GM15510 (cell line): ENCODE results near the gene PTPN12.

ENCODE experiments used
- POLR2A ChIP-seq: IDR thresholded peaks from 3 replicates; pipeline ENCODE4 v1.6.1; 2011; ENCODE audit warnings: borderline replicate concordance; ENCODE audit not compliant: insufficient read length; ENCODE audit errors: extremely low read depth

The PTPN12 gene

GRCh38 chr7:77537136-77537777 is at the start of gene PTPN12:
PTPN12 (plus strand) TSS chr7:77537295; CDS start chr7:77537547, 252 bp downstream.
- no peak for TF ChIP-seq POLR2A

GRCh38 chr7:77488986-77489385 is 48.1 kb upstream of the PTPN12 start:
- no peak for TF ChIP-seq POLR2A

- no peak for TF ChIP-seq POLR2A
Observed at GRCh38 chr7:77497079-77497478, 40.0 kb upstream of the PTPN12 start.

- TF ChIP-seq POLR2A: no peak
Observed at GRCh38 chr7:77498659-77499379, 38.3 kb upstream of the PTPN12 start.

DNA sequence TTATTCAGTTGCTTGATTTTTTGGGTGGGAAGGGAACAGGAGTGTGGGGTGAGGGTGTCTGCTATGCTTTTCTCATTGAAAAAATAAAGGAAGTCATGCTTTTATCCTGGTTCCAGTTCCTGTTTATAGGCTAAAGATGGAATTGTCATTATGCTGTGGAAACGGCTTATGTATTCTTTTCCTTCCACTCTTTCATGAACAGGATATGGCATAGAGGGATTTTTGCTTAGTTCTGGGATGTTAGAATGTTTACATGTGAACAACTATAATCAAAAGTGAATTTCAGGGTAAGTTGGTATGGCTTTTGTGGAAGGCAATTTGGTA is 35.9 kb upstream of the PTPN12 start:
- TF ChIP-seq POLR2A: no peak

- no peak for TF ChIP-seq POLR2A
Observed at GRCh38 chr7:77504951-77505350, 32.1 kb upstream of the PTPN12 start.

DNA sequence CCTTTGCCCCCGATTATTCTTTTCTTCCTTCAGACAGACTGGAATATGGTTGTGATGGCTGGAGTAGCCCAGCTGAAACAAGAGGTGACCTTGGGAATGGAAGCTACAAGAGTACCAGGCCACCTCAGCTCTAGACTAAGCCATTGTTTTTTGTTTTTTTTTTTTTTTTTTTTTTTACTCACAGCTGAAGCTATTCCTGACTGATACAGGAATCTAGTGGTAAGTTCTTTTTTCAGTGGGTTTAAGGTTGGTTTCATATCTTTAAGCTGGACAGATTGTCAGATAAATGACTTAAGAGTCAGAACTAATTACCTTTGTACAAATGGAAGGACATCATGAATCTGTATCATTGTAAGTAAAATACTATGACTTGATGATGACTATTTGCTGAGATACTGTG is 30.2 kb upstream of the PTPN12 start:
- no peak for TF ChIP-seq POLR2A

DNA sequence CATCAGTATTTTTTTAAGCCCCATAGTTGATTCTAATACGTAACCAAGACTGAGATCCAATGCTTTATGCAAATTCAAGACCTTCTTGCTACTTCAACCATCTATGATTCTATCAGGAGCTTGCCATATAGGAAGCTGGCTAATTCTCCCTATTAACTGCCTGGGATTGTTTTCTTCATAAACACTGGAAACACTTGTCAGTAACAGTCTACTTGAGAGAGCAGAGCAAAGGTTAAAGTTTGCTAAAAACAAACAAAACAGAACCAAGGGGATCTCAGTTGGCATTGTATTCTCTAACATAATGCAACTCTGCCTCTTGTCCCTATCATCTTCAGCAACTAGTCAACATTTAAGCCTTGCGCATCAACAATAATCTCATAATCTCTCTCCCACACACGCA is 21.0 kb upstream of the PTPN12 start:
- no peak for TF ChIP-seq POLR2A

- no peak for TF ChIP-seq POLR2A
Observed at GRCh38 chr7:77520261-77520660, 16.8 kb upstream of the PTPN12 start.

GRCh38 chr7:77524731-77525130 is 12.4 kb upstream of the PTPN12 start:
- TF ChIP-seq POLR2A: no peak

GRCh38 chr7:77525231-77525630 is 11.9 kb upstream of the PTPN12 start:
- no peak for TF ChIP-seq POLR2A

DNA sequence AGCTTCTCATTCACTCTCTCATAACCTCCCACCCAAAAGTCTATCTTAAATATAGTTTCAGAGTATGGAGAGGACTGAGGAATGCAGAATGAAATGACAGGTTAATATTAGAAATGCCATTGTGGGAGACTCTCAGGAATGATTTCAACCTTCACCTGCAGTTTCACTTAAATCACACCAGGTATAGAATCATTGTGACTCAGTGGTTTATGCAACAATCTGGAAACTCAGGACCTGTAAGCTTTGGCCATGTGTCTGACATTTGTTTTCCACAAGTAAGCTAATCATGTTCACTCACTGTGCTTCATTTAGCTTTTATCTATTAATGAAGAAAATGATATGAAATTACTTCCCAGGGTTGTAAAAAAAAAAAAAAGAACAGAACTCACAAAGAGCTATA is 8.7 kb upstream of the PTPN12 start:
- no peak for TF ChIP-seq POLR2A

DNA sequence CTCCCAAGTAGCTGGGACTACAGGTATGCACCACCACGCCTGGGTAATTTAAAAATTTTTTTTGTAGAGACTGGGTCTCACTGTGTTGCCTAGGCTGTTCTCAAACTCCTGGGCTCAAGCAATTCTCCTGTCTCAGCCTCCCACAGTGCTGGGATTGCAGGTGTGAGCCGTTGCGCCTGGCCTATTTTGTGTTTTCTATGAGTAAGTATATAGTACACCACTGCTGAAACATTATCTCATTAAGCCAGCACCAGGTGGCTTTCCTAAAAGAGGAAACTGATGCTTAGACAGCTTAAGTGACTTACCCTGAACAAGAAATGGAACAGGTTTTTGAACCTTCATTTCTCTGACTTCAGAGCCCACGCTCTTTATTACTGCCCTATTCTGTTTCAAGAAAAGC is 7.8 kb upstream of the PTPN12 start:
- no peak for TF ChIP-seq POLR2A

GRCh38 chr7:77531038-77531437 is 6.1 kb upstream of the PTPN12 start:
- no peak for TF ChIP-seq POLR2A

DNA sequence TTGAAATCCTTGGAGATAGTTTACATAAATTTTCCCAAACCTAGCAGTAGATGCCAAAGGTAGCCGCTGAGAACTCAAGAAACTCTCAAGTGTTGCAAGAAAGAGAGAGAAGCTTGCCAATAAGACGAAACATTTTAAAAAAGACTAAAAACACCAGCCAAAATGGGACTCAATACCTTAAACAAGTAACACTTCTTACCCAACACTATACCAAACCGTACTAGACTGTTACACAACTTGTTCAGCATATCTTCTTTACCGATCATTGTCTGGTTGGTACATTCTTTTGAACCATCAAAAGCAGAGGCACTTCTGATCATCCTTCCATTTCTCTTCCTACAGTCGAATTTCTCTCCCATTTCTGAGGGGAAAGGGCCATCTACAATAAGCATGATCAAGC is 4.8 kb upstream of the PTPN12 start:
- TF ChIP-seq POLR2A: no peak

- TF ChIP-seq POLR2A: no peak
Observed at GRCh38 chr7:77536017-77536412, 1.1 kb upstream of the PTPN12 start.
